Activated B cell treated with CpG ODN at 0.5 μM for 24 hours (primary cell): Measurements from ENCODE around the gene MAGIX. TPM values are rescaled to one million over a fixed set of nuclear protein-coding genes. Genes with fewer than 3 reads are reported as not detected.

Source experiments
- ATAC-seq: fragments of 200-7000 bp; cut with Tn5 transposase; one replicate; pipeline ENCODE4 v1.10.0; 2021; ENCODE audit warnings: low read depth, mild to moderate bottlenecking, moderate library complexity
- CTCF ChIA-PET: fragments of 350-600 bp; sonication (Branson Sonifier 250); formaldehyde crosslinking; loops from one replicate; lab custom pipeline; 2021; ENCODE audit warnings: antibody characterized with exemption; lab: Charles Lee
- POLR2A ChIA-PET: fragments of 350-600 bp; sonication (Branson Sonifier 250); formaldehyde crosslinking; loops from one replicate; lab custom pipeline; 2021; ENCODE audit warnings: antibody characterized with exemption; lab: Charles Lee
- DNase-seq: peaks from one replicate; pipeline ENCODE4 v3.0.0; 2022
- H3K27ac Mint-ChIP-seq: one replicate; pipeline ENCODE4 v1.8.0; 2020; ENCODE audit warnings: mixed read lengths
- H3K27me3 Mint-ChIP-seq: one replicate; pipeline ENCODE4 v1.8.0; 2021; ENCODE audit warnings: mixed read lengths
- H3K36me3 Mint-ChIP-seq: one replicate; pipeline ENCODE4 v1.8.0; 2021; ENCODE audit warnings: low read depth, mixed read lengths
- H3K4me1 Mint-ChIP-seq: one replicate; pipeline ENCODE4 v1.8.0; 2021; ENCODE audit warnings: mixed read lengths
- H3K4me3 Mint-ChIP-seq: one replicate; pipeline ENCODE4 v1.8.0; 2020; ENCODE audit warnings: mild to moderate bottlenecking, mixed read lengths
- H3K9me3 Mint-ChIP-seq: one replicate; pipeline ENCODE4 v1.8.0; 2020; ENCODE audit warnings: mixed read lengths
- CTCF ChIP-seq: fragments of 200-600 bp; IDR thresholded peaks from one replicate; pipeline ENCODE4 v1.8.0; 2022; ENCODE audit warnings: antibody characterized with exemption, mild to moderate bottlenecking
- intact Hi-C: fragments of 100-400 bp; cut with micrococcal nuclease; formaldehyde crosslinking; loops from one replicate; pipeline ENCODE4 v1.15.1; 2024
- total RNA-seq: library from RNA; stranded (reverse); gene quantifications from 2 replicates; pipeline ENCODE4 v1.2.3, GENCODE V29; 2022

The MAGIX gene
- total RNA-seq, 1 donor from 2014 or later: 1.5 TPM

- H3K36me3 Mint-ChIP-seq: no peaks in the 10 kb centered on the region
- H3K27ac Mint-ChIP-seq: no peak overlapping the region
- CTCF ChIA-PET: no interaction called here
- no peaks in the 10 kb centered on the region for H3K27me3 Mint-ChIP-seq
- intact Hi-C loops: loop anchor here (10.0 kb wide), 1 partner anchor 56 kb away; no protein-coding TSS in a partner anchor
- POLR2A ChIA-PET: interaction anchor here (0.6 kb wide), 1 partner anchor 10 kb away, joined by 3 read pairs; no protein-coding TSS in a partner anchor
- ATAC-seq (no peak), DNase-seq (no peak)
- no peak overlapping the region for H3K4me3 Mint-ChIP-seq
- H3K4me1 Mint-ChIP-seq: peaks cover 20% of the 10 kb centered on the region
- H3K9me3 Mint-ChIP-seq: no peaks in the 10 kb centered on the region
- TF ChIP-seq CTCF: no peak
These were observed 1.6 kb upstream of the MAGIX start for GRCh38 chrX:49160908-49161307.

- intact Hi-C loops: loop anchor here (10.0 kb wide), 1 partner anchor 57 kb away; no protein-coding TSS in a partner anchor
- Mint-ChIP-seq H3K27ac (no peak overlapping the region), H3K27me3 (no peaks in the 10 kb centered on the region), H3K4me1 (peaks cover 17% of the 10 kb centered on the region), H3K4me3 (no peak overlapping the region), H3K36me3 (no peaks in the 10 kb centered on the region), H3K9me3 (no peaks in the 10 kb centered on the region)
- ATAC-seq (no peak), DNase-seq (no peak)
- ChIA-PET CTCF (no interaction called here), POLR2A (interaction anchor here (0.6 kb wide), 1 partner anchor 11 kb away, joined by 3 read pairs; no protein-coding TSS in a partner anchor)
- no peak for TF ChIP-seq CTCF
These were observed 926 bp upstream of the MAGIX start for GRCh38 chrX:49161632-49162031.

- peak overlapping the region; percentile 83 for H3K4me3 Mint-ChIP-seq
- H3K27me3 Mint-ChIP-seq: no peaks in the 10 kb centered on the region
- ChIA-PET CTCF (interaction anchor here (0.7 to 1.5 kb wide), 5 partner anchors 9 to 468 kb away, joined by 3 to 6 read pairs (median 4); partner anchors contain the start of gene GPKOW), POLR2A (interaction anchor here (0.5 to 1.2 kb wide), 9 partner anchors 9 to 510 kb away, joined by 3 to 8 read pairs (median 3); partner anchors contain the start of gene PPP1R3F)
- no peak for TF ChIP-seq CTCF
- DNase-seq: peak; percentile 79
- intact Hi-C loops: loop anchor here (1.0 to 10.0 kb wide), 2 partner anchors 9 to 59 kb away; no protein-coding TSS in a partner anchor
- H3K36me3 Mint-ChIP-seq: no peaks in the 10 kb centered on the region
- H3K9me3 Mint-ChIP-seq: no peaks in the 10 kb centered on the region
- H3K27ac Mint-ChIP-seq: peak overlapping the region; percentile 92
- H3K4me1 Mint-ChIP-seq: peaks cover 31% of the 10 kb centered on the region
- ATAC-seq: peak; percentile 60
These were observed 1.2 kb downstream of the MAGIX start for GRCh38 chrX:49163555-49164419.

GRCh38 chrX:49164589-49165360 lies 2.2 kb downstream of the MAGIX start:
- Mint-ChIP-seq H3K27me3 (no peaks in the 10 kb centered on the region), H3K9me3 (no peaks in the 10 kb centered on the region), H3K4me3 (peak overlapping the region; percentile 83), H3K4me1 (peaks cover 35% of the 10 kb centered on the region), H3K36me3 (no peaks in the 10 kb centered on the region), H3K27ac (peak overlapping the region; percentile 92)
- no peak for DNase-seq
- no peak for TF ChIP-seq CTCF
- ChIA-PET POLR2A (interaction anchor here (0.9 to 1.2 kb wide), 2 partner anchors 21 to 245 kb away, joined by 3 read pairs; no protein-coding TSS in a partner anchor), CTCF (interaction anchor here (1.3 kb wide), 1 partner anchor 23 kb away, joined by 4 read pairs; no protein-coding TSS in a partner anchor)
- intact Hi-C loops: loop anchor here (1.0 to 10.0 kb wide), 3 partner anchors 8 to 87 kb away; partner anchors contain the start of gene WDR45
- no peak for ATAC-seq
